Measurements from ENCODE around the gene RALGPS1. TPM values are rescaled to one million over a fixed set of nuclear protein-coding genes. Genes with fewer than 3 reads are reported as not detected.

RALGPS1 gene
- total and polyA plus RNA-seq, 4 donors = 34.4 to 80.9 (median 73.2) TPM

DNA sequence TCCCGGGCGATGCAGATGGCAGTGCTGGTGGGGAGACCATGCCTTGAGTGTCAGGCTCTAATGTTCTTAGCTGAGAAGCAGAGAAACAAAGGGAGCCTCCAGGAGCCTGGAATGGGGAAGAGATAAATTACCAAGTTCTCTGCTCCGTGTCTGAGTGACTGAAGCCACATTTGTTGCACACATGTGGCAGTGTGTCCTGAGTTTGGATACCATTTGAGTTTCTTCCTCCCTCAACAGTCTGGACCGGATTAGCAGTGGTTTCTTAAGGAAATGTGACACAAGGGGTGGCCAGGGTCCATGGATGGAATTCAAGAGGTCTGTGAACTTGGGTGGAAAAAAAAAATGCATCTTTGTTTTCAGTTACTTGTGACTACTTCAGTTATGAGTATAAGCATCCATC lies 299.3 kb downstream of the RALGPS1 start:
- Histone ChIP-seq H3K4me1 (ENCODE audit: control insufficient read depth, insufficient read depth, low read length) (peaks cover 24% of the 10 kb centered on the region), H3K9me3 (ENCODE audit: control insufficient read depth, insufficient read depth, low read length) (no peaks in the 10 kb centered on the region), H3K36me3 (ENCODE audit: control insufficient read depth, insufficient read depth, low read length) (peaks cover 61% of the 10 kb centered on the region), H3K27ac (ENCODE audit: low read depth, low read length) (no peak overlapping the region), H3K4me3 (ENCODE audit: low read depth, low read length) (no peak overlapping the region), H3K27me3 (ENCODE audit: control insufficient read depth, insufficient read depth, low read length) (no peaks in the 10 kb centered on the region)
- 75% methylated on average over 2 of the region's 4 CpGs for WGBS (ENCODE audit: insufficient coverage)
- no peak for DNase-seq (ENCODE audit: low read depth in 4 of 6, low spot score in 6 of 6)

DNA sequence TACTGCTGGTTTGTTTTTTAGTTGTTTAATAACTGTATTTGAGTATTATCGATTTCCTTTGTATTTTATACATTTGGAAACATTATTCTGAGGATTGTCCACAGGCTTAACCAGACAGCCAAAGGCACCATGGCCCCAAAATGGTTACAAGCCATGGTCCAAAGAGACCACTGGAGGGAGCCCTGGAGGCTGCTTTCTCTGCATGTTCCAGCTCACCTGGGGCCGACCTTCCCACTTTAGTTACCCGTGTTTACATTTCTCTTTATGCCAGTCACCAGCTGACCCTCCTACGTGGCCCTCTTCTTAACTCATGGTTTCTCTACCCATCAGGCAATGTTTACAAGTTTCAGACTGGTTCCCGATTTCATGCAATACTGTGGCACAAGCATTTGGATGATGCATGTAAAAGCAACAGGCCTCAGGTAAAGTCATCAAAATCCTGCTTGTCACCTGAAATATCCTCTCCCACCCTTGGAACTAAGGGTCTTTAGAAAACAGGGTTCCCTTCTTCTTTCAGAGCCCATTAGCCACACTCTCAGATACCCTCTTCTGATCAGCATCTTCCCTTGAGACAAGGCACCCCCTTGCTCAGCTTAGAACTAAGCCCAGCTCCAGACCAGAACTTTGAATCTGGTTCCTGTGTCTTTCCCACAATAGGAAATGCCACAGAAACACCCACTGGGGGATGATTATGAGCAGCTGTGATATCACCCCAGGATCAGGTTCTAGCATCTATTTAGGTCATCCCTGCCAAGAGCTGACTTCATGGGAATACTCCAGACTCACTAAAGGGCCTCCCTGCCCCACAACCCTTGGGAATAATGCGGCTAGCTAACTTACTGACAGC lies 300.1 kb downstream of the RALGPS1 start:
- 34% methylated on average over 5 of the region's 6 CpGs for WGBS (ENCODE audit: insufficient coverage)
- Histone ChIP-seq H3K4me1 (ENCODE audit: control insufficient read depth, insufficient read depth, low read length) (peaks cover 17% of the 10 kb centered on the region), H3K27me3 (ENCODE audit: control insufficient read depth, insufficient read depth, low read length) (no peaks in the 10 kb centered on the region), H3K36me3 (ENCODE audit: control insufficient read depth, insufficient read depth, low read length) (peaks cover 60% of the 10 kb centered on the region), H3K9me3 (ENCODE audit: control insufficient read depth, insufficient read depth, low read length) (no peaks in the 10 kb centered on the region), H3K27ac (ENCODE audit: low read depth, low read length) (no peak overlapping the region), H3K4me3 (ENCODE audit: low read depth, low read length) (no peak overlapping the region)
- DNase-seq (ENCODE audit: low read depth in 4 of 6, low spot score in 6 of 6) = peak in 3 of 6 donors; percentile 25 to 78 (median 57)

GRCh38 chr9:127215268-127216209 lies 301.0 kb downstream of the RALGPS1 start:
- no peak for DNase-seq (ENCODE audit: low read depth in 4 of 6, low spot score in 6 of 6)
- H3K27me3 ChIP-seq (ENCODE audit: control insufficient read depth, insufficient read depth, low read length) = no peaks in the 10 kb centered on the region
- no peaks in the 10 kb centered on the region for H3K9me3 ChIP-seq (ENCODE audit: control insufficient read depth, insufficient read depth, low read length)
- no peak overlapping the region for H3K27ac ChIP-seq (ENCODE audit: low read depth, low read length)
- 91% methylated on average over 12 of the region's 14 CpGs for WGBS (ENCODE audit: insufficient coverage)
- peaks cover 53% of the 10 kb centered on the region for H3K36me3 ChIP-seq (ENCODE audit: control insufficient read depth, insufficient read depth, low read length)
- no peak overlapping the region for H3K4me3 ChIP-seq (ENCODE audit: low read depth, low read length)
- H3K4me1 ChIP-seq (ENCODE audit: control insufficient read depth, insufficient read depth, low read length) = peaks cover 8% of the 10 kb centered on the region

DNA sequence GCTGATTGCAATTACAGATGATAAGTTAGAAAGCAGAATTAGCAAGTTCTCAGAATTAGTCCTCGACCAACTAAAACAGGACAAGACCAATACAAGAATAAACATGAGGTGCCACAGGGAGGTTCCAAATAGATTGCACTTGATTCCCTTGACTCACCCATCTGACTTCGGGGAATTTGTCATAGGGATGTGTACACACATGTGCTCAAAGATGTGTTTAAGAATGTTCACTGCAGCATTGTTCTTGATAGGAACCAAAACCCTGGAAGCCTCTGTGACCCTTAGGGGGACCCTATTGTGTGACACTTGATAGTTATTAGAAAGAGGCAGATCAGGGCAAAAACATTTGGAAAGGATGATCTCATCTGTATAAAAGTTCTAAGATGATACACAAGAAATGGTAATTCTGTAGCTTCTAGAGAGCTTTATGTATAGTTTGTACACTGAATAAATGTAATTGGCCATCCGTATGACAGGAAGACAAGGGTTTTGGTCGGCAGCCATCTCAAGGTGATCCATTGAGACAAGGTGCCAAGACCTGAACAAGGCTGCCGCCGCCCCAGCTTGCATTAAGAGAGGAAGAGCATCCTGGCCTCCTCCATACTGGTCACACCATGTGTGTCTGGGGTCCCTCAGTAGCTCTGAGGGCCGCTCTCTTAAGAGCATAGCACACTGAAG lies 301.8 kb downstream of the RALGPS1 start:
- whole genome bisulfite sequencing (ENCODE audit: insufficient coverage) = 91% methylated on average over 4 of the region's 7 CpGs

DNA sequence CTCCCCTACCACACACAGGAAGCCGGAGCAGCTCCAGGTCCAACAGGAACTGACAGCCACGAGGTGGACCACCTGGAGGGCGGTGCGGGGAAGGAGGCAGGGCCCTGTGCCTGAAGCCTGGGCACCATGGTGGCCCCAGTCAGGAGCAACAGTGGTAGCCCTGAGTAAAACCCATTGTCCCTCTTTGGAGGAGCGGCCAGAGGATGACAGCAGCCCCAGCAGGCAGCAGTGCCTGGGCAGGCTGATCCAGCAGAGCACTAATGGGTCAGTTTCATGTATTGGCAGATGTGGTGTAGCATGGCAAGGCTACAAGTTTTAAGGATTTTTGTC lies 302.3 kb downstream of the RALGPS1 start:
- H3K27ac ChIP-seq (ENCODE audit: low read depth, low read length) = no peak overlapping the region
- no peaks in the 10 kb centered on the region for H3K9me3 ChIP-seq (ENCODE audit: control insufficient read depth, insufficient read depth, low read length)
- DNase-seq (ENCODE audit: low read depth in 4 of 6, low spot score in 6 of 6) = no peak
- H3K4me1 ChIP-seq (ENCODE audit: control insufficient read depth, insufficient read depth, low read length) = peaks cover 7% of the 10 kb centered on the region
- peaks cover 43% of the 10 kb centered on the region for H3K36me3 ChIP-seq (ENCODE audit: control insufficient read depth, insufficient read depth, low read length)
- no peaks in the 10 kb centered on the region for H3K27me3 ChIP-seq (ENCODE audit: control insufficient read depth, insufficient read depth, low read length)
- 80% methylated on average over 5 of the region's 5 CpGs for WGBS (ENCODE audit: insufficient coverage)
- no peak overlapping the region for H3K4me3 ChIP-seq (ENCODE audit: low read depth, low read length)

More for the DNA sequence above, 301.8 kb downstream of the RALGPS1 start:
- Histone ChIP-seq H3K27ac (ENCODE audit: low read depth, low read length) (no peak overlapping the region), H3K4me3 (ENCODE audit: low read depth, low read length) (no peak overlapping the region), H3K9me3 (ENCODE audit: control insufficient read depth, insufficient read depth, low read length) (no peaks in the 10 kb centered on the region), H3K27me3 (ENCODE audit: control insufficient read depth, insufficient read depth, low read length) (no peaks in the 10 kb centered on the region), H3K4me1 (ENCODE audit: control insufficient read depth, insufficient read depth, low read length) (peaks cover 8% of the 10 kb centered on the region), H3K36me3 (ENCODE audit: control insufficient read depth, insufficient read depth, low read length) (peaks cover 48% of the 10 kb centered on the region)
- no peak for DNase-seq (ENCODE audit: low read depth in 4 of 6, low spot score in 6 of 6)

GRCh38 chr9:127218818-127219217 lies 304.2 kb downstream of the RALGPS1 start:
- no peaks in the 10 kb centered on the region for H3K27me3 ChIP-seq (ENCODE audit: control insufficient read depth, insufficient read depth, low read length)
- H3K4me1 ChIP-seq (ENCODE audit: control insufficient read depth, insufficient read depth, low read length) = peaks cover 2% of the 10 kb centered on the region
- DNase-seq (ENCODE audit: low read depth in 4 of 6, low spot score in 6 of 6) = no peak
- H3K9me3 ChIP-seq (ENCODE audit: control insufficient read depth, insufficient read depth, low read length) = no peaks in the 10 kb centered on the region
- no peak overlapping the region for H3K27ac ChIP-seq (ENCODE audit: low read depth, low read length)
- peaks cover 31% of the 10 kb centered on the region for H3K36me3 ChIP-seq (ENCODE audit: control insufficient read depth, insufficient read depth, low read length)
- 83% methylated on average over 10 of the region's 10 CpGs for WGBS (ENCODE audit: insufficient coverage)
- H3K4me3 ChIP-seq (ENCODE audit: low read depth, low read length) = no peak overlapping the region

GRCh38 chr9:127219520-127219919 lies 304.9 kb downstream of the RALGPS1 start:
- no peak for DNase-seq (ENCODE audit: low read depth in 4 of 6, low spot score in 6 of 6)
- no peak overlapping the region for H3K4me3 ChIP-seq (ENCODE audit: low read depth, low read length)
- no peak overlapping the region for H3K27ac ChIP-seq (ENCODE audit: low read depth, low read length)
- 76% methylated on average over 6 of the region's 6 CpGs for WGBS (ENCODE audit: insufficient coverage)
- H3K36me3 ChIP-seq (ENCODE audit: control insufficient read depth, insufficient read depth, low read length) = peaks cover 31% of the 10 kb centered on the region
- peaks cover 9% of the 10 kb centered on the region for H3K4me1 ChIP-seq (ENCODE audit: control insufficient read depth, insufficient read depth, low read length)
- H3K27me3 ChIP-seq (ENCODE audit: control insufficient read depth, insufficient read depth, low read length) = no peaks in the 10 kb centered on the region
- H3K9me3 ChIP-seq (ENCODE audit: control insufficient read depth, insufficient read depth, low read length) = no peaks in the 10 kb centered on the region

DNA sequence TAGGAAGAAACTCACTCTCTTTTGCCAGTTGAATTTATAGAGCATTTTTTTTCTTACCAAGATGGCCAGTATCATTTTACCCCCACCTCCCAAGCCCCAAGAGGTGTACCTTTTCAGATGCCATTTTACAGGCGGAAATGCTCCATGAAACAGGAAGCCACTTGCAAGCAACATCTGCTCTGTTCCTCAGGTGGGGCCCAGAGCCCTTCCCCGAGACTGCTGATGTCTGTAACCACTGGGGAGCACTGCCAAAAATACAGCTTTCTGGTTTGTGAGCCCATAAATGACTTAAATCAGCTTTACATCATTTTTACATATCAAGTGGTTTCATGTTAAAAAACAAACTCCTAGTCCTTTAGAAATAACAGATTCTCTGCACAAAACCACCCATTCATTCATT lies 307.1 kb downstream of the RALGPS1 start:
- peaks cover 19% of the 10 kb centered on the region for H3K36me3 ChIP-seq (ENCODE audit: control insufficient read depth, insufficient read depth, low read length)
- peaks cover 20% of the 10 kb centered on the region for H3K4me1 ChIP-seq (ENCODE audit: control insufficient read depth, insufficient read depth, low read length)
- 81% methylated on average over 2 of the region's 2 CpGs for WGBS (ENCODE audit: insufficient coverage)
- H3K27ac ChIP-seq (ENCODE audit: low read depth, low read length) = no peak overlapping the region
- H3K9me3 ChIP-seq (ENCODE audit: control insufficient read depth, insufficient read depth, low read length) = no peaks in the 10 kb centered on the region
- no peak for DNase-seq (ENCODE audit: low read depth in 4 of 6, low spot score in 6 of 6)
- H3K27me3 ChIP-seq (ENCODE audit: control insufficient read depth, insufficient read depth, low read length) = no peaks in the 10 kb centered on the region
- H3K4me3 ChIP-seq (ENCODE audit: low read depth, low read length) = no peak overlapping the region

DNA sequence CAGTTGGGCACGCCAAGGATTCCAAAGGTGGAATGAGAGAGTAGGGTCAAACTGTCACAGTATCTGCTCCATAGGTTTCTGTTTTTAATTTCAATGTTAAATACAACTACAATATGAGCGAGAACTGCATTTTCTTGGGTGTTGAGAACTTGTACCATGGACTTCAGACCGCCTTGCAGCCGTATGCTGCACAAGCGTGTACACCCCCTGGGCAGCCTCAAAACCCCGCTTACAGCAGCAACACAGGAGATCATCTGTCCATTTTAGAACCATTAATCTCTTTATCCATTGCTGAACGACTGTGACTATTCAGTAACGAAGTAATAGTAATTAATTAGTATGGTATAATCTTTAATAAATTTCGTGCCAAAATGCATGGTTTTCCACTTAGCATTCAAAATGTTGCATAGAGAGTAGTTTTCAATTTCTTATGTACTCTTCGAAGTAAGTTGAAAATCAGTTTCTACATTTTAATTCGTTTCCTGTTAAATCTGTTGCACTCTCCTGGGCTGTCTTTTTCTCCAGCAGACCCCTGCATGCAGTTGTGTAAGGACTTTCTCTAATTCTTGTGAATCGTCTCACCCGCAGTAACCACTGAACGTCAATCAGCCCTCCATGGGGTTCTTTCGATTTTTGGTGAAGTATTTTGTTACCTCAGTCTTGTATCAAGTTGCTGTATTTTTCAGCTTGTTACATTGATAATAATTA lies 308.0 kb downstream of the RALGPS1 start:
- H3K4me1 ChIP-seq (ENCODE audit: control insufficient read depth, insufficient read depth, low read length) = peaks cover 20% of the 10 kb centered on the region
- H3K4me3 ChIP-seq (ENCODE audit: low read depth, low read length) = no peak overlapping the region
- 80% methylated on average over 4 of the region's 15 CpGs for WGBS (ENCODE audit: insufficient coverage)
- no peaks in the 10 kb centered on the region for H3K27me3 ChIP-seq (ENCODE audit: control insufficient read depth, insufficient read depth, low read length)
- peaks cover 17% of the 10 kb centered on the region for H3K36me3 ChIP-seq (ENCODE audit: control insufficient read depth, insufficient read depth, low read length)
- DNase-seq (ENCODE audit: low read depth in 4 of 6, low spot score in 6 of 6) = no peak
- no peaks in the 10 kb centered on the region for H3K9me3 ChIP-seq (ENCODE audit: control insufficient read depth, insufficient read depth, low read length)
- no peak overlapping the region for H3K27ac ChIP-seq (ENCODE audit: low read depth, low read length)

All from spinal cord (tissue), 10 donors.